Measurements from ENCODE around the gene HSFX1. TPM values are rescaled to one million over a fixed set of nuclear protein-coding genes. Genes with fewer than 3 reads are reported as not detected.
A peak's percentile ranks its signal among the peaks of the same experiment; 100 is the strongest.
"Not testable (repeated sequence)": the region's sequence is repeated elsewhere in the genome, so short reads cannot be mapped to it uniquely, and the experiment has no call there.

HSFX1 gene
- total RNA-seq, 2 donors from 2014 or later: 0.74 to 2.0 TPM

DNA sequence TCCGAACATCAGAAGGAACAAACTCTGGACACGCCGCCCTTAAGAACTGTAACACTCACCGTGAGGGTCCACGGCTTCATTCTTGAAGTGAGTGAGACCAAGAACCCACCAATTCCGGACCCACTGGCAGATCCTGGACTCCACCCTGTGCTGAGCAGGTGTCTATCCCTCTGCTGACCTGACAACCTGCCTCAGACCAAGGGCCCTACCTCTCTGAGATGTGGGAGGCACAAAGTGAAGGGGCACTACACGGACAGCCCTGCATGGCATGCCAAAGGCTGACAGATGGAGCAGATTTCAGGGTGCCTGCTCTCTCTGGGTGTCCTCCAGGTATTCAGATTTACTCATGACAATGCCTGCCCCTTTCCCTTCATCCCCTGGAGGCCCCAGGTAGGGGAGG lies 14.0 kb upstream of the HSFX1 start:
- H3K9me3 ChIP-seq: no peaks in the 10 kb centered on the region
- intact Hi-C loops (cut with DNase I): no loop called here
- no peaks in the 10 kb centered on the region for H3K4me1 ChIP-seq

DNA sequence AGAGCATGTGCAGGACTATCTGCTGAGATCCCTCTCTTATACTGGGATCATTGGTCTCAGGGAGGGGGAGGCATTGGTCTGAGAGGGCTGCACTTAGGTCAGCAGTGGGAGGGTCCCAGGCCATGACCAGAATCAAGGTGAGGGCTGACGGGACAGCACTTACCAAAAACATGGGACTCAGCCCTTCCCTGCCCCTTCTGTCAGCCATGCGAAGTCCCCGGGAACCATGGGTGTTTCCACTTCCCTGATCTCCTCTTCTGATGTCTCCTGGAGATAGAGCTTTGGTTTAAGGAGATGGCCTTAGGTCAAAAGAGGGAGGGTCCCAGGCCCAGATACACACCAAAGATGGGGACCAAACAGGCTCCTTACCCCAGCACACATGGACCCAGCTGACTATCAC lies 12.9 kb upstream of the HSFX1 start:
- Histone ChIP-seq H3K9ac (ENCODE audit: low read depth in 2 of 2, low read length in 2 of 2) (no peak overlapping the region), H3K27ac (no peak overlapping the region), H3K9me3 (no peaks in the 10 kb centered on the region), H3K36me3 (no peaks in the 10 kb centered on the region), H3K27me3 (no peaks in the 10 kb centered on the region), H3K4me3 (no peak overlapping the region), H3K4me1 (no peaks in the 10 kb centered on the region)
- TF ChIP-seq, protein P1, sequence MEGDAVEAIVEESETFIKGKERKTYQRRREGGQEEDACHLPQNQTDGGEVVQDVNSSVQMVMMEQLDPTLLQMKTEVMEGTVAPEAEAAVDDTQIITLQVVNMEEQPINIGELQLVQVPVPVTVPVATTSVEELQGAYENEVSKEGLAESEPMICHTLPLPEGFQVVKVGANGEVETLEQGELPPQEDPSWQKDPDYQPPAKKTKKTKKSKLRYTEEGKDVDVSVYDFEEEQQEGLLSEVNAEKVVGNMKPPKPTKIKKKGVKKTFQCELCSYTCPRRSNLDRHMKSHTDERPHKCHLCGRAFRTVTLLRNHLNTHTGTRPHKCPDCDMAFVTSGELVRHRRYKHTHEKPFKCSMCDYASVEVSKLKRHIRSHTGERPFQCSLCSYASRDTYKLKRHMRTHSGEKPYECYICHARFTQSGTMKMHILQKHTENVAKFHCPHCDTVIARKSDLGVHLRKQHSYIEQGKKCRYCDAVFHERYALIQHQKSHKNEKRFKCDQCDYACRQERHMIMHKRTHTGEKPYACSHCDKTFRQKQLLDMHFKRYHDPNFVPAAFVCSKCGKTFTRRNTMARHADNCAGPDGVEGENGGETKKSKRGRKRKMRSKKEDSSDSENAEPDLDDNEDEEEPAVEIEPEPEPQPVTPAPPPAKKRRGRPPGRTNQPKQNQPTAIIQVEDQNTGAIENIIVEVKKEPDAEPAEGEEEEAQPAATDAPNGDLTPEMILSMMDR (IDR thresholded peaks at IDR 0.05): no peak
- intact Hi-C loops (cut with DNase I): no loop called here
- no peak for DNase-seq

More for the DNA sequence above, 14.0 kb upstream of the HSFX1 start:
- peak; percentile 9 for DNase-seq
- H3K36me3 ChIP-seq: no peaks in the 10 kb centered on the region
- no peak overlapping the region for H3K27ac ChIP-seq
- TF ChIP-seq, protein P1 (IDR thresholded peaks at IDR 0.05): no peak
- H3K27me3 ChIP-seq: no peaks in the 10 kb centered on the region
- no peak overlapping the region for H3K4me3 ChIP-seq
- no peak overlapping the region for H3K9ac ChIP-seq (ENCODE audit: low read depth in 2 of 2, low read length in 2 of 2)

DNA sequence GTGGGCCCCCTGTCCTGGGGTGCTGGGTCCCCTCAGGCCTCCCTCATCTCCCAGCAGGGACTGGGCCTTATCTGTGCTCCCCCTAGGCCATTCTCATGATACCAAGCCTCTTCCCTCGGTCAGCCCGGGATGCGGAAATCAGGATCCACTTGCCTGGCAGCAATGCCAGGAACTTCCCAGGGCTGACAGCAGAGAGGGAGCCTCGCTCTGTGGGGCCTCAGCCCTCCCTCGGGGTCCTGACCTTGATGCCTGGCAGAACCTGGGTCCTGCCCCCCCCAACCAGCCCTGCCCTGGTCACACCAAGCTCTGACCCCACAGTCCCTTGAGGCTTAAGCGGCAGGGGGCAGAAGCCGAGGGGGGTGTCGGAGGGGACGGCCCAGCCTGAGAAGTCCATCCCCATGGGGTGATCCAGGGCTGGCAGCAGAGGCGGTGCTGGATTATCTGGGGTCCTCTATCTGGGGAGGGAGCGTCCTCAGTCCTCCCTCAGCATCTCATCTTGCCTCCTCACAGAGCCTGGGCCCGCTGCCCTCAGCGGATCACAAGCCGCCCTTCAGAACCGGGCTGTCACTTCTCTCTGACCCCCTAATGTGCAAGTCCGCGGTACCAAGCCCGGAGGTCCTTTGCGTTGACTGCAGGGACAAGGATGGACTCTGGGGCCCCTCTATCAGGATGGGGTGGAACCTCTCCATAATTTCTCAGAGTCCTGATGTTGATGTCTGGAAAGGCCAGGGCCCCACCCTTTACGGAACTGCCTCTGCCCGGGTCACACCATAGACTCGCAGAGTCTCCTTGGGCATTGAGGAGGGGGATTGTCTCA lies 11.8 kb upstream of the HSFX1 start:
- intact Hi-C loops (cut with DNase I): not testable (repeated sequence)

DNA sequence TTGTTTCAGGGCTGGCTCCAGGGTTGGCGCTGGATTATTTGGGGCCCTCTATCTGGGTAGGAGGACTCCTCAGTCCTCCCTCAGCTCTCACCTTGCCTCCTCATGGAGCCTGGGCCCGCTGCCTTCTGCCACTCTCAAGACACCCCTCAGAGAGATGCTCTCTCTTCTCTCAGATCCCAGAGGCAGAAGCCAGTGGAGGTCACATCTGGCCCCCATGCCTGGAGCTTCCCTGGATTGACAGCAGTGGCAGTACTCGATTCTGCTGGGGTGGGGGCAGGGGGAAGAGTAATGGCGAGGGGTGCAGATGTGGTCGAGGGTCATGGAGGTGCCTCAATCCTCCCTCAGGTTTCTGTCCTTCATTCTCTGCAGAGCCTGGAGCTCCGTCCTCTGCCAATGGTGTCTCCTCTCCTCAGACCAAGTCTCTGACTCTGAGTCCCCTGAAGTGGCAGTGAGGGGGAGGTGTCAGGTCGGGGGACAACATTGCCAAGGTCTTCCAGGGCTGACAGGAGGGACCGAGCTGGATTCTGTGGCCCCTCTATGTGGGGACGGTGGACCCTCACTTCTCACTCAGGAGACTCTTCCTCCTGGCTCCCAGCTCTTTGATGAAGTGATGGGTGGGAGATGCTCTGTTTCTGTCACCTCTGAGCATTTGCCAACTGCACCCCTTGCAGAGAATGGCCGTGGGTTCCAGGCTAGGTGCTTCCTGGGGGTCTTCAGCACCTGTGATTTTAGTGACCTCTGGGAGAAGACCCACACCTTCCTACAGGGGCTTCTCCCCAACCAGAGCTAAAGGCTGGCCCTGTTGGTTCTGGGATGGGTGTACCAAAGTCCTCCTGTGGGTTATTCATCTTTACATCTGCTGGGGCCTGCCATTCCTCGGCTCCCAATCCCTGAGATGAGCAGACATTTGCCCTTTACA lies 10.9 kb upstream of the HSFX1 start:
- intact Hi-C loops (cut with DNase I): no loop called here
- TF ChIP-seq, protein P1 (IDR thresholded peaks at IDR 0.05): no peak
- no peaks in the 10 kb centered on the region for H3K27me3 ChIP-seq

More for the DNA sequence above, 11.8 kb upstream of the HSFX1 start:
- H3K27me3 ChIP-seq; H3K4me1 ChIP-seq; H3K9ac ChIP-seq (ENCODE audit: low read depth in 2 of 2, low read length in 2 of 2); H3K27ac ChIP-seq; H3K36me3 ChIP-seq; H3K9me3 ChIP-seq; H3K4me3 ChIP-seq: not testable (repeated sequence)
- peak; percentile 8 for DNase-seq

DNA sequence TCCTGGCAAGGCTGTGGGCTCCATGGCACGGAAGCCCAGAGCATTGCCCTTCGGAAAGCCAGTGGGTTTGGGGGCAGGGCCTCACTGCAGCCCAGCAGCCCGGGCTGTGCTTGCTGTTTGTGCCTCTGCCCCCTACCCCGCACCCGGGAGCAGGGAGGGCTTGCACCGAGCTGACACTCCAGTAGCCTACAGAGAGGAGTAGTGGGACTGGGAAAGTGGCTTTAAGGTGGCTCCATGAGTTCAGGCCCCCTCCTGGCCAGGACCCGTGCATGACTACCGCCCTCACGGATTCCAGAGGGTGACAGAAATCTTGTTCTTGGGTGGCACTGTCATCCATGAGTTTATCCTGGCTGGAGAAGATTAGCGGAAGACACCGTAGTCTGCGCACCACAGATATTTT lies 3.5 kb upstream of the HSFX1 start:
- DNase-seq; intact Hi-C loops (cut with DNase I); H3K9me3 ChIP-seq; H3K27me3 ChIP-seq; H3K27ac ChIP-seq; H3K9ac ChIP-seq (ENCODE audit: low read depth in 2 of 2, low read length in 2 of 2); H3K36me3 ChIP-seq; H3K4me1 ChIP-seq; H3K4me3 ChIP-seq: not testable (repeated sequence)

More for the DNA sequence above, 10.9 kb upstream of the HSFX1 start:
- no peaks in the 10 kb centered on the region for H3K4me1 ChIP-seq
- H3K9ac ChIP-seq (ENCODE audit: low read depth in 2 of 2, low read length in 2 of 2): no peak overlapping the region
- DNase-seq: peak; percentile 10
- H3K4me3 ChIP-seq: no peak overlapping the region
- no peak overlapping the region for H3K27ac ChIP-seq
- H3K36me3 ChIP-seq: no peaks in the 10 kb centered on the region
- no peaks in the 10 kb centered on the region for H3K9me3 ChIP-seq

DNA sequence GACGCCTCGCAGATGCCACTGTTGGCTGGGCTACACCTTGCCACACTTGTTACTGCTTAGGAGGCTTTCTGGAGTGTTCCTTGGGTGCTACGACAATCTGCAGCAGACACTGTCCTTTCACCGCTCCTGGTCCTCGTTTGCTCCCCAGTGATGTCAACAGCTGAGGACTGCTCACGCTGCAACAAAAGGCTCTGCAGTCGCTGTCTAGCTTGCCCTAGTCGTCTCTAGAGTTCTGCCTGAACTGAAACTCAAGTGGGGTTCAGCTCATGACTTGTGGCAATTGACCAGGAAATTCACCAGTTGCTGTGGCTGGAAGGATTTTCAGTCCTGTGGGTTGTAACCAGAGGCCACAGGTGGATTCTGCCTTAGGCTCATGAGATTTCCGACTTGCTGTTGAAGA lies 842 bp upstream of the HSFX1 start:
- H3K4me3 ChIP-seq; intact Hi-C loops (cut with DNase I); H3K9ac ChIP-seq (ENCODE audit: low read depth in 2 of 2, low read length in 2 of 2); H3K27me3 ChIP-seq; H3K36me3 ChIP-seq; H3K27ac ChIP-seq; H3K4me1 ChIP-seq; H3K9me3 ChIP-seq; DNase-seq: not testable (repeated sequence)

DNA sequence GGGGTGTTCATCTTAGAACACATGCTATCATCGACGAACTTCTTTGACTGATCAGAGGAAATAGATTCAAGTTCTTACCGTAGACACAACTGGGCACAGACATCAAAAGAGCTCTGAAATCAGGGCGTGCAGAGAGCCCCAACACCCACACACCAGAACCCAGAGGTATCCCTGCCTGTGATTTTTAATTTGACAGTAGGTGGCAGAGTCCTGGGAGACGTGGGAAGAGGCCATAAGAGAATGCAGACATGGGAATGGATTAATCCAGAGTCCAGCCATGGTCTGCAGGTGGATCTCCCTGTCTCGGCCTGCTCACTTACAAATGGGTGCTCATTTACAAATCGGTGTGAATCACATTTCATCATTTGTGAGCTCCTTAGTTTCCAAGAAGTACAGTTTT lies 4.1 kb downstream of the HSFX1 start:
- H3K27ac ChIP-seq; intact Hi-C loops (cut with DNase I); H3K4me3 ChIP-seq; H3K9me3 ChIP-seq; H3K4me1 ChIP-seq; H3K9ac ChIP-seq (ENCODE audit: low read depth in 2 of 2, low read length in 2 of 2); H3K36me3 ChIP-seq; DNase-seq; H3K27me3 ChIP-seq: not testable (repeated sequence)

DNA sequence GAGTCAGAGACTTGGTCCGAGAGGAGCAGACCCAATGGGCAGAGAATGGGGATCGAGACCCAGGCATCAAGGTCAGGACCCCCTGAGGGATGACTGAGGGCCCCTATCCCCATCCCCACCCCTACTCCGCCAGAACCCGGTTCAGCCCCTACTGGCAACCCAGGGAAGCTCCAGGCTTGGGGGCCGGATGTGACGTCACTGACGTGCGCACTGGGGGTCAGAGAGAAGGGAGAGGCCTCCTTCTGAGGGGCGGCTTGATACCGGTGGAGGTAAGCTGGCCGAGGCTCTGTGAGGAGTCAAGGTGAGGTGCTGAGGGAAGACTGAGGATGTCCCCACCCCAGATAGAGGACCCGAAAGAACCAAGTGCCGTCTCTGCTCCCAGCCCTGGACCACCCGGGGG lies 7.9 kb downstream of the HSFX1 start, which contains the start of gene MAGEA9:
TSS of gene MAGEA9 (plus strand) at position 204 of the 400 bp plus-strand sequence. CDS start 4,281 bp downstream, outside the sequence.
- H3K27ac ChIP-seq; H3K4me1 ChIP-seq; H3K36me3 ChIP-seq; H3K27me3 ChIP-seq; H3K4me3 ChIP-seq; H3K9me3 ChIP-seq; H3K9ac ChIP-seq (ENCODE audit: low read depth in 2 of 2, low read length in 2 of 2); intact Hi-C loops (cut with DNase I); DNase-seq: not testable (repeated sequence)

DNA sequence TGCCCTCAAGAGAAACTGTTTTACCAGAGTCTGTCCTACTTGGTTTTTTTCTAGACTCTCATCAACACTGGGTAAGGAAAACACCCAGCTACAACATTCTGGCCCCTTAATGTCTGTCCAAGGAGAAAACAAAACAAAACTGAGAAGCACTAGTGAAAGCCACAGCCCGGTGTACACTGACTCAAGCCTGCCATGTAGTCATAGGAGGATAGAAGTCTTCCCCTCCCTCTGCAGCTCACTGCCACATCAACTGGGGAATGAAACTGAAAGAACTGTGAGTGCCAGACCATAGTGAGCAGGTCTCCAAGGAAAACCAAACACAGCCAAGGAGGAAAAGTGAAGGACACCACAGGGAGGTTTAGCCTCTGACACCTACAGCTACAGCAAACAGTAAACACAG lies 21.7 kb downstream of the HSFX1 start:
- H3K27ac ChIP-seq; intact Hi-C loops (cut with DNase I); H3K9me3 ChIP-seq; H3K9ac ChIP-seq (ENCODE audit: low read depth in 2 of 2, low read length in 2 of 2); H3K27me3 ChIP-seq; DNase-seq; H3K4me3 ChIP-seq; H3K4me1 ChIP-seq; H3K36me3 ChIP-seq: not testable (repeated sequence)
